B cell (primary cell): ENCODE measurements around the gene STK17B.

Experiments
- CTCF ChIP-seq: fragments of 200-600 bp; IDR thresholded peaks from one replicate; pipeline ENCODE4 v1.8.0; 2022; ENCODE audit warnings: antibody characterized with exemption, mild to moderate bottlenecking
- EZH2 ChIP-seq: IDR thresholded peaks from 2 replicates; pipeline ENCODE4 v1.6.1; 2012; ENCODE audit warnings: borderline replicate concordance, low read depth, mild to moderate bottlenecking, moderate library complexity, low read length; ENCODE audit not compliant: insufficient read depth, poor library complexity, severe bottlenecking

GRCh38 chr2:196103626-196104025, 67.8 kb downstream of the STK17B start:
- no peak for TF ChIP-seq CTCF
- no peak for TF ChIP-seq EZH2
